ENCODE data around the gene ZNF536.

DNA sequence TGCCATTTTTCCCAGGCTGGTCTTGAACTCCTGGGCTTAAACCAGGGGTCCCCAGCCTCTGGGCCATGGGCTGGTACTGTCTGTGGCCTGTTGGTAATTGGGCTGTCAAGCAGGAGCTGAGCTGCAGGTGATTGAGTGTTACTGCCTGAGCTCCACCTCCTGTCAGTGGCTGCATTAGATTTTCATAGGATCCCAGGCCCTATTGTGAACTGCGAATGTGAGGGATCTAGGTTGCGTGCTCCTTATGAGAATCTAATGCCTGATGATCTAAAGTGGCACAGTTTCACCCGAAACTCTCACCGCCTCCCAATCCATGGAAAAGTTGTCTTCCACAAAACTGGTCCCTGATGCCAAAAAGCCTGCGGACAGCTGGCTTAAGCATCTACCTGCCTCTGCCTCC lies 16.6 kb upstream of the ZNF536 start:
- no peak for TF ChIP-seq CTCF (conservative IDR thresholded peaks at IDR 0.05; ENCODE audit: low read depth, low read length)
- no peak for TF ChIP-seq EZH2 (IDR thresholded peaks at IDR 0.05; ENCODE audit: borderline replicate concordance, low read depth, low read length, poor library complexity, severe bottlenecking)
